Measurements from ENCODE around the gene SLC35F6. TPM values are rescaled to one million over a fixed set of nuclear protein-coding genes. Genes with fewer than 3 reads are reported as not detected.

Gene SLC35F6
- total and polyA plus RNA-seq, 9 of the 15 experiments (the other 6 are each of a cell fraction or from before 2014, with no cell fraction given) = 11.9 to 47.3 (median 22.5) TPM

DNA sequence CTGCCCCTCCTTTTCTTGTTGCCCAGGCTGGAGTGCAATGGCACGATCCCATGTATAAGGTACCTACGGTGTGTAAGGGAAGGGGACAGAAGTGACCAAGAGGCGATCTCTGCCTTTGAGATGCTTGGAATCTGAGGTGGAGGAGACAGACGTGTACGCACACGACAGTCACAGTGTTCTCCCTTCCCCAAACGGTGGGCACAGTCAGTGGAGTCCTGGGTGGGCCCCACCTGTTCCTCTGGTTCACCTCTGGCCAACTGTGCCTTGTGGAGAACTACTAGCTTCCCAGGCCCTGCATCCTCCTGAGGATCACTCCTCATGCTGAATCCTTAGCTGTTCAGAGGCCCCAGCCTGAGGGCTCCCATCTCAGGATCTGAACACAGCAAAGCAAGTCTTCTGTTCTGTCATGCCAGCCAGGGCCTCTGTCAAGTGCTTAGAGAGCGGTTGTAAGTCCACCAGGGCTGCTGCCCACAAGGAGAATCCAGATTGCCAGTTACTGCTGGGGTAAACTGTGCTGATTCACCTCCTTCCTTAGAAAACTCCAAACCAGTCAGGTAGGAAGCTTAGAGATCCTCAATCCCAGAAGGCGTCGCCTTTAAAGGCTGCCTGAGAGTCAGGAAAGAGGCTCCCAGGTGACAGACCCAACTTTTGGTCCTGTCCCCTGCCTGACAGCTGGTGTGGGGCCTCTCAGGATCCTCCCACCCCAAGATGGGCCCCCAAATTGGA lies 1.6 kb downstream of the SLC35F6 start (continued):
- TF ChIP-seq TGIF2 (CRISPR knock-in tag; IDR thresholded peaks at IDR 0.05) (no peak), CREB1 (IDR thresholded peaks at IDR 0.05) (no peak), CREB1 (CRISPR knock-in tag; IDR thresholded peaks at IDR 0.05) (no peak), PPARD (CRISPR knock-in tag; IDR thresholded peaks at IDR 0.05) (no peak), KAT8 (IDR thresholded peaks at IDR 0.05; ENCODE audit: low read depth) (no peak), RBFOX2 (IDR thresholded peaks at IDR 0.05; ENCODE audit: low read depth, low read length) (0 out of 2 replicates have a peak, but pooled peaks have one; percentile 14), NFE2 (IDR thresholded peaks at IDR 0.05; ENCODE audit: low read depth) (0 out of 2 replicates have a peak, but pooled peaks have one; percentile 6), SREBF2 (CRISPR knock-in tag; IDR thresholded peaks at IDR 0.05) (no peak)
- TF ChIP-seq, protein P1, sequence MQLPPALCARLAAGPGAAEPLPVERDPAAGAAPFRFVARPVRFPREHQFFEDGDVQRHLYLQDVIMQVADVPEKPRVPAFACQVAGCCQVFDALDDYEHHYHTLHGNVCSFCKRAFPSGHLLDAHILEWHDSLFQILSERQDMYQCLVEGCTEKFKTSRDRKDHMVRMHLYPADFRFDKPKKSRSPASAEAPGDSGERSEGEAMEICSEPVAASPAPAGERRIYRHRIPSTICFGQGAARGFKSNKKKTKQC (CRISPR knock-in tag; IDR thresholded peaks at IDR 0.05) = 0 out of 2 replicates have a peak, but pooled peaks have one; percentile 17
- TF ChIP-seq, protein P2, sequence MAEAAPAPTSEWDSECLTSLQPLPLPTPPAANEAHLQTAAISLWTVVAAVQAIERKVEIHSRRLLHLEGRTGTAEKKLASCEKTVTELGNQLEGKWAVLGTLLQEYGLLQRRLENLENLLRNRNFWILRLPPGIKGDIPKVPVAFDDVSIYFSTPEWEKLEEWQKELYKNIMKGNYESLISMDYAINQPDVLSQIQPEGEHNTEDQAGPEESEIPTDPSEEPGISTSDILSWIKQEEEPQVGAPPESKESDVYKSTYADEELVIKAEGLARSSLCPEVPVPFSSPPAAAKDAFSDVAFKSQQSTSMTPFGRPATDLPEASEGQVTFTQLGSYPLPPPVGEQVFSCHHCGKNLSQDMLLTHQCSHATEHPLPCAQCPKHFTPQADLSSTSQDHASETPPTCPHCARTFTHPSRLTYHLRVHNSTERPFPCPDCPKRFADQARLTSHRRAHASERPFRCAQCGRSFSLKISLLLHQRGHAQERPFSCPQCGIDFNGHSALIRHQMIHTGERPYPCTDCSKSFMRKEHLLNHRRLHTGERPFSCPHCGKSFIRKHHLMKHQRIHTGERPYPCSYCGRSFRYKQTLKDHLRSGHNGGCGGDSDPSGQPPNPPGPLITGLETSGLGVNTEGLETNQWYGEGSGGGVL (CRISPR knock-in tag; IDR thresholded peaks at IDR 0.05) = no peak

All from K562 (cell line).